Loucy (cell line): ENCODE results near the gene LY6G6F.

Source experiments
- EZH2phosphoT487 ChIP-seq: fragments of 200-600 bp; IDR thresholded peaks from 2 replicates; pipeline ENCODE4 v1.6.1; 2018; ENCODE audit warnings: antibody characterized with exemption, mild to moderate bottlenecking, moderate library complexity, borderline replicate concordance
- TF ChIP-seq, protein P1 (sequence below): fragments of 200-600 bp; sonication (generic); conservative IDR thresholded peaks from 2 replicates; pipeline ENCODE4 v1.5.1; 2014; ENCODE audit warnings: mild to moderate bottlenecking, antibody characterized with exemption, low read length

DNA sequence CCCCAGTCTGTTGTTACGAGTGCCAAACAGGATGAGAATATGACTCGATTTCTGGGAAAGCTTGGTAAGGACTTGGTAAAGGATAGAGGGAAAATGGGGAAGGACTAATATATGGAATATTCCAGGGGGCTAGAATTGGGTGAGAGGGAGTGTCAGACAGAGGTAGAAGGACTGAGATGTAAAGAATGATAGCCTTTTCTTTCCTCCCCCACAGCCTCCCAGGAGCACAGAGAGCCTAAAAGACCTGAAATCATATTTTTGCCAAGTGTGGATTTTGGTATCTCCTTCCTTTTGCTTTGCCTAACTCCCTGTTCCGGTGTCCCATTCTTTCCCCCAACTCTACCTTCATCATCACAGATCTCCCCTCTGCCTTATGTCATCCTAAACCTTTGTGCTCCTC is 36.2 kb downstream of the LY6G6F start:
- TF ChIP-seq, protein P1, sequence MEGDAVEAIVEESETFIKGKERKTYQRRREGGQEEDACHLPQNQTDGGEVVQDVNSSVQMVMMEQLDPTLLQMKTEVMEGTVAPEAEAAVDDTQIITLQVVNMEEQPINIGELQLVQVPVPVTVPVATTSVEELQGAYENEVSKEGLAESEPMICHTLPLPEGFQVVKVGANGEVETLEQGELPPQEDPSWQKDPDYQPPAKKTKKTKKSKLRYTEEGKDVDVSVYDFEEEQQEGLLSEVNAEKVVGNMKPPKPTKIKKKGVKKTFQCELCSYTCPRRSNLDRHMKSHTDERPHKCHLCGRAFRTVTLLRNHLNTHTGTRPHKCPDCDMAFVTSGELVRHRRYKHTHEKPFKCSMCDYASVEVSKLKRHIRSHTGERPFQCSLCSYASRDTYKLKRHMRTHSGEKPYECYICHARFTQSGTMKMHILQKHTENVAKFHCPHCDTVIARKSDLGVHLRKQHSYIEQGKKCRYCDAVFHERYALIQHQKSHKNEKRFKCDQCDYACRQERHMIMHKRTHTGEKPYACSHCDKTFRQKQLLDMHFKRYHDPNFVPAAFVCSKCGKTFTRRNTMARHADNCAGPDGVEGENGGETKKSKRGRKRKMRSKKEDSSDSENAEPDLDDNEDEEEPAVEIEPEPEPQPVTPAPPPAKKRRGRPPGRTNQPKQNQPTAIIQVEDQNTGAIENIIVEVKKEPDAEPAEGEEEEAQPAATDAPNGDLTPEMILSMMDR: no peak
- TF ChIP-seq EZH2phosphoT487: no peak
